CD4-positive, alpha-beta T cell treated with Interleukin-12 subunit alpha and Interleukin-12 subunit beta, for 1 hour (primary cell): ENCODE measurements around the gene LTBP4.
"Not testable (repeated sequence)": the region's sequence is repeated elsewhere in the genome, so short reads cannot be mapped to it uniquely, and the experiment has no call there.

ENCODE experiments used
- DNase-seq: peaks from one replicate; pipeline ENCODE4 v3.0.0-alpha.2; 2020

LTBP4 gene

DNA sequence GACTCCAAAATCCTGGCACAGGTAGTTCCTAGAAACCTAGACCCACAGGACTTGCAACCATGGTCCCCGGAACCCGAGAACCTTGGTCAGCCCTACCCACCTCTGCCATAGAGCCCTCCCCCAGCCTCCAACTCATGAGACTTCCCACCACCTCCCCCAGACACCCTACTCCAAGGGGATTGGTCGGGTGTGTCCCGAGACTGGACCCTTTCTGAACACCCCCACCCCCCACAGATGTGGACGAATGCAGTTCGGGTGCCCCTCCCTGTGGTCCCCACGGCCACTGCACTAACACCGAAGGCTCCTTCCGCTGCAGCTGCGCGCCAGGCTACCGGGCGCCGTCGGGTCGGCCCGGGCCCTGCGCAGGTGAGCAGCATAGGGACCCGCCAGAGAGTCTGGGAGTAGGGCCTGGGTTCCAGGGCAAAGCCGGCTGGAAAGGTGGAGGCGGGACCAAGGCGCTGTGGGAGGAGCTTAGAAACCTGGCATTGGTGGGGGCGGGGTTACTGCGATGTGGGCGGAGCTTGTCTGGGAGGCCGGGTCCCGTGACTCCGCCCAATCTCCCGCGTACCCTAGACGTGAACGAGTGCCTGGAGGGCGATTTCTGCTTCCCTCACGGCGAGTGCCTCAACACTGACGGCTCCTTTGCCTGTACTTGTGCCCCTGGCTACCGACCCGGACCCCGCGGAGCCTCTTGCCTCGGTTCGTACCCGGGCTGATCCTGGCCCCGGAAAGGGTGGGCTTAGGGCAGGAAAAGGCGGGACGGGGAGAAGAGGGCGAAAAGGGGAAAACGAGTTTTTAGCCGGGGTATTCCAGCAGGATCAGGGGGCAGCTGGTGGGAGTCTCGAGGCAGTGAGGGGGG lies 11.9 kb downstream of the LTBP4 start:
- peak; percentile 74 for DNase-seq

DNA sequence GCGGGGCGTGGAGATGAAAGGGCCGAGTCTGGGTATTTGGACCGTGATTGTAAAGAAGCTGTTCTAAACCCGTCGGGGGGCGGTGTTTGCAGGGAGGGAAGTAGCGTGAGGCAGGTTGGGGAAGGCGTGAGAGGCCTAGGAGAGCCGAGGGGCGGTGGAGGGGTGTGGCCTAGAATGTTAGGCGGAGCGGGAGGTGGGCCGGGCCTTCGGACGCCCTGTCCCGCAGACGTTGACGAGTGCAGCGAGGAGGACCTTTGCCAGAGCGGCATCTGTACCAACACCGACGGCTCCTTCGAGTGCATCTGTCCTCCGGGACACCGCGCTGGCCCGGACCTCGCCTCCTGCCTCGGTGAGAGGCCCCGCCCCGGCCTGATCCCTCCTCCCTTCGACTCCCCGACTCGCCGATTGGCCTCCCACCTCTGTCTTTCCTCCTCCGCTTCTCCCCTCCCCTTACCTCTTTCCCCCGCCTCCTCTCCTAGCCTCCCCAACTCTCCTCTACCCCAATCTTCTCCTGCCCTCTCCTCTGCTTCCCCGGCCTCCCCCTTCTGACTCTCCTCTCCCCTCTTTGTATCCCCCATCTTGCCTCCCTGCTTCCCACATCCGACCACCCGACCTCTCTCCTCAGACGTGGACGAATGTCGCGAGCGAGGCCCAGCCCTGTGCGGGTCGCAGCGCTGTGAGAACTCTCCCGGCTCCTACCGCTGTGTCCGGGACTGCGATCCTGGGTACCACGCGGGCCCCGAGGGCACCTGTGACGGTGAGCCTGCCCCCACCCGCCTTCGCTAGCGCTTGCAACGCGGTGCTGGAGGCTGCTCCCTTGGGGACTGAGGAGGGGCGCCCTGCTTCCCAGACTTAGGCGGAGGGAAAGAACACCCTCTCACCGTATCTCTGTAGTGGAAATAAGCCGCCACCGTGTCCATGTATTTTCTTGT lies 12.8 kb downstream of the LTBP4 start:
- DNase-seq: peak; percentile 85

DNA sequence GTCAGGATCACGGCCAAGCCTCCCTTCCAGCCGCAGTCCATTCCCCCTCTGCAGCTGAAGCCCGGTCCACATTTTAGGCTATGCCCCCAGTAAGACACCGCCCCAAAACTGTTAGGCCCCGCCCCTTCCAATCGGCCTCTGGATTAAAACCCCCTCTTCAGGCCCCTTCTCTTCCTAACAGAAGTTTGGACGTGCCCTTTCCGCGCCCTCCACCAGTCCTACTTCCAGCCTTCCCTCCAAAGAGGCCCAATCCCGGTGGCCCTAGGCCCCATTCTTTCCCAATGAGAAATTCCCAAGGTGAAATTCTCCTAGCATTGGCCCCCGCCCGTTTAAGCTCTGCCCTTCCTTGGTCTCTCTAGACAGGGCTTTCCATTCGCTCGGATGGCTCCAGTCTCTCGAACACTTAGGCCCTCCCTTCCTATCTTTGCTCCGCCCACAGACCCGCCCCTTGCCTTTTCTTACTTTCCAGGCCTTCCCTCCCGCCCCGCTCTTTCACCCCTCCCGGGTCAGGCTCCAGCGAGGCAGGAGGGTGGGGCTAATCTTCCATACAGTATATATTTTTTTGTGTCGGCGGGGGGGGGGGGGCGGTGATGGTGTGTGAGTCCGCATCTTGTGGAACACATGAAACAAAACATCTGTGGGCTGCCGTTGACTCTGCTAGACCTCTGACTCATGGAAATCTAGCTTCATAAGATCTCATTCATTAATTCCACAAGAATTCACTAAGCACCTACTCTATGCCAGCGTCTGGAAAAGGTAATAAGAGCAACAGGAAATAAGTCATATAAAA lies 13.6 kb downstream of the LTBP4 start:
- peak; percentile 84 for DNase-seq

DNA sequence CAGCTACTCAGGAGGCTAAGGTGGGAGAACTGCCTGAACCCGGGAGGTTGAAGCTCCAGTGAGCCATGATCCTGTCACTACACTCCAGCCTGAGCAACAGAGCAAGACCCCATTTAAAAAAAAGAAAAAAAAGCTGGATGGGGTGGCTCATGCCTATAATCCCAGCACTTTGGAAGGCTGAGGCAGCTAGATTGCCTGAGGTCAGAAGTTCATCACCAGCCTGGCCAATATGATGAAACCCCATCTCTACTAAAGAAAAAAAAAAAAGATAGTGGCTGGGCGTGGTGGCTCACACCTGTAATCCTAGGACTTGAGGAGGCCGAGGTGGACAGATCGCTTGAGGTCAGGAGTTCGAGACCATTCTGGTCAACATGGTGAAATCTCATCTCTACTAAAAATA lies 15.0 kb downstream of the LTBP4 start:
- DNase-seq: no peak

DNA sequence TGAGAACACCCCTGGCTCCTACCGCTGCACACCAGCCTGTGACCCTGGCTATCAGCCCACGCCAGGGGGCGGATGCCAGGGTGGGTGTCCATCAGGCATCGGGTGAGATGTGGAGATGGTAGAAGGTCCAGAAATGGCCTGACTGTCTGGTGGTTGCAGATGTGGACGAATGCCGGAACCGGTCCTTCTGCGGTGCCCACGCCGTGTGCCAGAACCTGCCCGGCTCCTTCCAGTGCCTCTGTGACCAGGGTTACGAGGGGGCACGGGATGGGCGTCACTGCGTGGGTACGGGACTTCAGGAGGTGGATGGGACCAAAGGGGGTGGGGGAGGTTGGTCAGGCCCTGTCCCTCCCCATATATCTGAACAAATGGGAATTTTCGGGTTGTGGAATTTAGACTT lies 15.8 kb downstream of the LTBP4 start:
- no peak for DNase-seq

DNA sequence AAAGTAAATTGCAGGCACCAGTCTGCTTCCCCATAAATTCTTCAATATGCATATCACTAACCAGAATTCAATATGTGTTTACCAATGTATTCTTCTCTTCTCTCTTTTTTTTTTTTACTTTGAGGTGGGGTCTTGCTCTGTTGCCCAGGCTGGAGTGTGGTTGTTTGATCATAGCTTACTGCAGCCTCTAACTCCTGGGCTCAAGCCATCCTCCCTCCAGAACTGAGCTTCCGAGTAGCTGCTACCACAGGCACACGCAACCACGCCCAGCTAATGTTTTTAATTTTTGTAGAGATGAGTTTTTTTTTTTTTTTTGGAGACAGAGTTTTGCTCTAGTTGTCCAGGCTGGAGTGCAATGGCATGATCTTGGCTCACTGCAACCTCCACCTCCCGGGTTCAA lies 16.8 kb downstream of the LTBP4 start:
- DNase-seq: no peak

DNA sequence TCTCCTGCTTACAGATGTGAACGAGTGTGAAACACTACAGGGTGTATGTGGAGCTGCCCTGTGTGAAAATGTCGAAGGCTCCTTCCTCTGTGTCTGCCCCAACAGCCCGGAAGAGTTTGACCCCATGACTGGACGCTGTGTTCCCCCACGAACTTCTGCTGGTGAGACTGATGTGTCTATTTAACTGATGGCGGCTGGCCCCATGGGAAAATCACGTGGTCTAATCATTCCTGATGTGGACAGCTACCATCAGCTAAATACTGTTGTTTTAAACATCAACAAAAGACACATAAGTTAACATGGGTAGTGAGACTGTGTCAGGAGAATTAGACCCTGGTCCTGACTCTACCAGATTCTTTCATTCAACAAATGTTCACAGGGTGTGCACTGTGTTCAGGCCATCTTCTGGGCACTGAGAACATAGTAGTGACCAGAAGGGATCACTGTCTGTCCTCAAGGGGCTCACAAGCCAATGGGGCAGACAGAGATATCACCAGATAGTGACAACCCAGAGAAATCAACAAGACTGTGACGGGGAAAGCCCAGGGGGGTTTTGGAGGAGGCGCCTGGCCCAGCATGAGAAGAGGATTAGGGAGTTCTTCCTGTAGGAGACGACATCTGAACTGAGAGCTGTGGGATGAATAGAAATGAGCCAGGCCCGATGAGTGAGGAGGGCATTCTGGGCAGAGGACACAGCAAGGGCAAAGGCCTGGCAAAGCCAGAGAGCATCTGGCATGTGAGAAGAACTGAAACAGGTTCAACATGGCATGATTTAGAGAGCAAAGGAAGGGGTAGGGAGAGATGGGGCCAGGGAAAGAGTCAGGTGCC lies 18.4 kb downstream of the LTBP4 start:
- DNase-seq: no peak

DNA sequence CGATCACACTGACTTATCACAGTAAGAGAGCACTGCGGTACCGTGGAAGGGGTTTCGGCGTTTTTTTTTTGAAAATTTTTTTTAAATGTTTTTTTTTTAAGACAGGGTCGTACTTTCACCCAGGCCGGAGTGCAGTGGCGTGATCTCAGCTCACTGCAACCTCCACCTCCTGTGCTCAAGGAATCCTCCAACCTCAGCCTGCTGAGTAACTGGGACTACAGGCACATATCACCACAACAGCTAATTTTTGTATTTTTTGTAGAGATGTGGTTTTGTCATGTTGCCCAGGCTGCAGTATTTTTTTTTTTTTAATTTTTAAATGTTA lies 19.0 kb downstream of the LTBP4 start:
- no peak for DNase-seq

DNA sequence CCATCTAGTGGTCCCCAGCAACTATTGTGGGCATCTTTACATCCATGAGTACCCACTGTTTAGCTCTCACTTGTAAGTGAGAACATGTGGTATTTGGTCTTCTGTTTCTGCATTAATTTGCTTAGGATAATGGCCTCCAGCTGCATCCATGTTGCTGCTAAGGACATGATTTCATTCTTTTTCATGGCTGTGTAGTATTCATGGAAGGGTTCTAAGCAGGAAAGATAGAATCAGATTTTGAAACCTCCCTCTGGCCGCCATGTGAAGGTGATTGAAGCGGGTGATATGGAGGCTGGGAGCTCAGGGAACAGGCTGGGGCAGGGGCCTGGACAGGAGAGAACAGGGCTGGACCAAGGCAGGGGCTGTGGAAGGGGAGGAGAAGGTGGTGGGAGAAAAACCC lies 20.1 kb downstream of the LTBP4 start:
- no peak for DNase-seq

DNA sequence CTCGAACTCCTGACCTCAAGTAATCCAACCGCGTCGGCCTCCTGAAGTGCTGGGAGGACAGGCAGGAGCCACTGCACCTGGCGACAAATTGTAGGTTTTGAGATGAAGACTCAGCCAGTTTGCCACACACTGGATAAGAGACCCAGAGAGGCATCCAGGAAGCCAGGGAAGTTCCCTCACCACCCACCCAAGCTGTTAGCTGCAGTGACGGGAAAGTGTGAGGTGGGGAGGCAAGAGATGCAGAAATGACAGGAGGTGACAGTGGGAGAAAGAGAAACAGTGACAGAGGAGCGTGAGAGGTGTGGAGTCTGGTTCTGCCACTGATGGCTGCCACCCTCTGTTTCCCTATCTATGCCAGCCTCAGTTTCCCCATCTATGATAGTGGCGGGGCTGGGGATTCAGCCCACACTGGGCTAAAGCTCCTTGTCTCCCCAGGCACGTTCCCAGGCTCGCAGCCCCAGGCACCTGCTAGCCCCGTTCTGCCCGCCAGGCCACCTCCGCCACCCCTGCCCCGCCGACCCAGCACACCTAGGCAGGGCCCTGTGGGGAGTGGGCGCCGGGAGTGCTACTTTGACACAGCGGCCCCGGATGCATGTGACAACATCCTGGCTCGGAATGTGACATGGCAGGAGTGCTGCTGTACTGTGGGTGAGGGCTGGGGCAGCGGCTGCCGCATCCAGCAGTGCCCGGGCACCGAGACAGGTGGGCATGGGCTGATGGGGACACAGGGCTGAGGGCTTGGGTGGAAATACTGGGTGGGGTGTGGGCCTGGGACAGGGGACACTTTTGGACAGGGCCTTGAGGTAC lies 21.0 kb downstream of the LTBP4 start:
- DNase-seq: no peak

DNA sequence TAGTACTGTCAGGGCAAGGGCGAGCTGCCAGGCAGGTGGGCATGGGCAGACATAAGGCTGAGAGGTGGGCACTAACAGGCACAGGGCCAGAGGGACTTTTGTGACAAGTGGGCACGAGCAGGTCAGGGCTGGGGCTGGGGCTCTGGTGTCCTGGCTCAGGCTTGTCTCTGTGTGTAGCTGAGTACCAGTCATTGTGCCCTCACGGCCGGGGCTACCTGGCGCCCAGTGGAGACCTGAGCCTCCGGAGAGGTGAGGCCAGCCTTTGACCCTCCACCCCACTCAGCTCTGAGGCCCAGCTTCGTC lies 21.6 kb downstream of the LTBP4 start:
- no peak for DNase-seq

DNA sequence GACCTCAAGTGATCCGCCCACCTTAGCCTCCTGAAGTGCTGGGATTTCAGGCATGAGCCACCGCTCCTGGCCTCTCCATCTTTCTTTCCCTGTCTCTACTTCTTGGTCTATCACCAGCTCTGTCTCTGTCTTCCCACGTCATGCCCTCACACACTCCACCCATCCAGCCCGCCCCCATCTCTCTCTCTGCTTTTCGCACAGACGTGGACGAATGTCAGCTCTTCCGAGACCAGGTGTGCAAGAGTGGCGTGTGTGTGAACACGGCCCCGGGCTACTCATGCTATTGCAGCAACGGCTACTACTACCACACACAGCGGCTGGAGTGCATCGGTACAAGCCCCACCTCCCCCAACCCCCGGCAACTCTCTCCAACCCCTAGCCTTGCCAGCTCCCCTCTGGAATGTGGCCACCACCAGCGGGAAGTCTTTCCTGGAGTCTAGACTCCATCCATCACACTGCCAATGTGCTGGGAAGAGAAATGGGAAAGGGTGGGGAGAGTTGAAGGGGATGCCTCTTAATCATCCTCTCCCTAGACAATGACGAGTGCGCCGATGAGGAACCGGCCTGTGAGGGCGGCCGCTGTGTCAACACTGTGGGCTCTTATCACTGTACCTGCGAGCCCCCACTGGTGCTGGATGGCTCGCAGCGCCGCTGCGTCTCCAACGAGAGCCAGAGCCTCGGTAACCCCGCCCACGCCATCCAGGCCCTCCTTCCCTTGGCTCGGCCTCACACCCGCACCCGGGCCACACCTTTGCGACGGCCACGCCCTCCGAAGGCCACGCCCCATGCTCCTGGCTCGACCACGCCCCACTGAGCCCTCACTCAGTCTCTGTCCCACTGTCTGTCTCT lies 22.5 kb downstream of the LTBP4 start:
- no peak for DNase-seq

DNA sequence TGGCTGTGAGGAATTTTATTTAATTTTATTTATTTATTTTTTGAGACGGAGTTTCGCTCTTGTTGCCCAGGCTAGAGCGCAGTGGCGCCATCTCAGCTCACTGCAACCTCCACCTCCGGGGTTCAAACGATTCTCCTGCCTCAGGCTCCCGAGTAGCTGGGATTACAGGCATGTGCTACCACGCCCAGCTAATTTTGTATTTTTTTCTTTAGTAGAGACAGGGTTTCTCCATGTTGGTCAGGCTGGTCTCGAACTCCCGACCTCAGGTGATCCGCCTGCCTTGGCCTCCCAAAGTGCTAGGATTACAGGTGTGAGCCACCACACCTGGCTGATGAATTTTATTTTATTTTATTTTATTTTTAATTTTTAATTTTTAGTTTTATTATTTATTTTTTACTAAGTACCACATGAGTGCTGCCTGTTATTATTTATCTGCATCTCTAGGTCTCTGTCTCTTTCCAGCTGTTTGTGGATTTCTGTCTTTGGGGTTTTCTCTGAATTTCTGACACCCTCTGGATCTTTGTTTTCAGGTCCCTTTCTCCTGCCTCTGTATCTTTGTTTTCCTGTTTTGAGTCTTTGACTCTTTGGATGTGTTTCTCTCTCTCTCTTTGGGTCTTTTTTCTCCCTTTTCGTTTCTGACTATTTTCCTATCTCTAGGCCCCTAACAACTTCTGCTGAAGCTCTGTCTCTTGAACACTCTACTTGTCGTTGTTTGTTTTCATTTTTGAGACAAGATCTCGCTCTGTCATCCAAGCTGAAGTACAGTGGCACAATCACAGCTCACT lies 23.4 kb downstream of the LTBP4 start:
- DNase-seq: not testable (repeated sequence)

DNA sequence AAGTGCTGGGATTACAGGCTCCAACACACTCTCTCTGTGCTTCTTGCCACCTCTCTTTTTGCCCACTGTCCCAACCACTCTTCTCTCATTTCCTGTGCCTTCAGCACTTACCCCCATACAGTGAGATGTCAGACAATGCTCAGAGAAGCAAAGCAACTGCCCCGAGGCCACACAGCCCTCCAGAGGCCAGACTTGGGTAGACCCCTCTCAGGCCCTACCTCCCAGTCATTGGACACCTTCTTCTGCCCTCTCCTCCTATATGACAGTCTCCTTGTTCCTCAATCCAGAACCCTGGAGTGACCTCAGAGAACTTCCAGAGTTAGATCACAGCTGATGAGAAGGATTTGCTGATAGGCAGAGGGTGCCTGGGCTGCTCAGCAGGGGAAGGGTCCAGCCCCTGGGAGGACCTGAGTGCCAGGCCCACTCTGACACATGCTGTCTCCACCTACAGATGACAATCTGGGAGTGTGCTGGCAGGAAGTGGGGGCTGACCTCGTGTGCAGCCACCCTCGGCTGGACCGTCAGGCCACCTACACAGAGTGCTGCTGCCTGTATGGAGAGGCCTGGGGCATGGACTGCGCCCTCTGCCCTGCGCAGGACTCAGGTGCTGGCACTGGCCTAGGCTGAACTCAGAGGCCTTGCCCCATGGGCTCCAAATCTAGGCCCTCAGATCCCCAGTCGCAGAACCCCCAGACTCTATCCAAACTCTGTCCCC lies 24.4 kb downstream of the LTBP4 start:
- DNase-seq: no peak

DNA sequence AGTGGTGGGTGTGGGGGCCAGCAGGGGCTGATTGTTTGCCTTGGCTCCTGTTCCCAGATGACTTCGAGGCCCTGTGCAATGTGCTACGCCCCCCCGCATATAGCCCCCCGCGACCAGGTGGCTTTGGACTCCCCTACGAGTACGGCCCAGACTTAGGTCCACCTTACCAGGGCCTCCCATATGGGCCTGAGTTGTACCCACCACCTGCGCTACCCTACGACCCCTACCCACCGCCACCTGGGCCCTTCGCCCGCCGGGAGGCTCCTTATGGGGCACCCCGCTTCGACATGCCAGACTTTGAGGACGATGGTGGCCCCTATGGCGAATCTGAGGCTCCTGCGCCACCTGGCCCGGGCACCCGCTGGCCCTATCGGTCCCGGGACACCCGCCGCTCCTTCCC lies 25.7 kb downstream of the LTBP4 start:
- DNase-seq: no peak

DNA sequence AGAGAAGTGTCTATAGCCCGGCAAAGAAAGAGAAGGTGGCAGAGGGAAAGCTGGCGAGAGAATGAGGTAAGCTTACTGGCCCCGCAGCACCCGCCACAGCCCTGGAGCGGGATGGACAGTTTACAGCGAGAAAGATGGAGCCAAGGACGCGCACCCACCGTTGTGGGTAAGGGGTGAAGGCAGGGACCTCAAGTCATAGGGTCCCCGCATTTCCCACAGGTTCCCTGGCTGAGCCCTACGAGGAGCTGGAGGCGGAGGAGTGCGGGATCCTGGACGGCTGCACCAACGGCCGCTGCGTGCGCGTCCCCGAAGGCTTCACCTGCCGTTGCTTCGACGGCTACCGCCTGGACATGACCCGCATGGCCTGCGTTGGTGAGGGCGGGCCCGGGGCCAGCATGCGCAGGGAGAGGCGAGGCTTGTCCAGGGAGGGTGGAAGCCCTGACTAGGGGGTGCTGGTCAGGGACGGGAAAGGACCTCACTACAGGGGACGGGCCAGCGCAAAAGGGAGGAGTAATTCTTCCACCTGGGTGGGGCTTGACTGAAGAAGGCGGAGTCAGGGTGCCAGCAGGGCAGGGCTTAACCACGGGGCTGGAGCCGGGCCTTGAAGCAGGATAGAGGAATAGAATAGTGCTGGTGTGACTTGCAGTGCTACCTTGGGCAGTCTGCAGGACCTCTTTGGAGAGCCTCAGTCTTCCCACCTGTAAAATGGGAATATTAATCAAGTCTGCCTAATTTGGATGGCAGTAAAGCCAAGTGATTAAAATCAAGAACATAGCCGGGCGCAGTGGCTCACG lies 26.5 kb downstream of the LTBP4 start:
- no peak for DNase-seq

DNA sequence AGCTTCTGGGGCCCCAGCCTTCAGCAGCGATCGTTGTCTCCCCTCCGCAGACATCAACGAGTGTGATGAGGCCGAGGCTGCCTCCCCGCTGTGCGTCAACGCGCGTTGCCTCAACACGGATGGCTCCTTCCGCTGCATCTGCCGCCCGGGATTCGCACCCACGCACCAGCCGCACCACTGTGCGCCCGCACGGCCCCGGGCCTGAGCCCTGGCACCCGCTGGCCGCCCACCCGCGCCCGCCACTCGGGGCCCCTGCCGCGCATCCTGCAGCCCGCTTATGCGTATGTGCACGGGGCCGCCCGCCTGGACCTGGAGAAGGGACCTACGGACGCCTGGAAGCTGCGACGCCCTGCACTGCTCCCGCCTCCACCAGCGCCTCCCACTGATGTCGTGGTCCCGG lies 28.2 kb downstream of the LTBP4 start:
- DNase-seq: no peak

DNA sequence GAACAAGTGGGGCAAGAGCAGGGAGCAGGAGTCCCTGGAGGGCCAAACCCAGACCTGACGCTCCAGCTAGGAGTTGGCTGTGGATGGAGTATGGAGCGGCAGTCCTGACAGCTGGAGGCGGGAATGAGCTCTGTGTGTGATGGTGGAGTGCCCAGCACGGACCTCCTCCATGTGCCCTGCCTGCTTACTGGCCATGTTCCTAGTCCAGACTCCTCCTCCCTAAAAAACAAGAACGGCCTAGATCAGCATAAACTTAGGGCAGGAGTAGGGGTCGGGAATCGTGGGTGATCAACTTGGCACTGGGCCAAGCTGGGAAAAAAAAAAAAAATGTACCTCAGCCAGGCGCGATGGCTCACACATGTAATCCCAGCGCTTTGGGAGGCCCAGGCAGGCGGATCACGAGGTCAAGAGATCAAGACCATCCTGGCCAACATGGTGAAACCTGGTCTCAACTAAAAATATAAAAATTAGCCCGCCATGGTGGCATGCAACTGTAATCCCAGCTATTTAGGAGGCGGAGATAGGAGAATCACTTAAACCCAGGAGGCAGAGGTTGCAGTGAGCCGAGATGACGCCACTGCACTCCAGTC lies 29.5 kb downstream of the LTBP4 start:
- no peak for DNase-seq
